ENCODE results near the gene PCLO.

- no peak for TF ChIP-seq POLR2A (IDR thresholded peaks at IDR 0.05)
- TF ChIP-seq CTCF (IDR thresholded peaks at IDR 0.05) = no peak
Measured at GRCh38 chr7:83101530-83101929, 61.2 kb downstream of the PCLO start.
